Measurements from ENCODE around the gene IVL.

The IVL gene, protein sequence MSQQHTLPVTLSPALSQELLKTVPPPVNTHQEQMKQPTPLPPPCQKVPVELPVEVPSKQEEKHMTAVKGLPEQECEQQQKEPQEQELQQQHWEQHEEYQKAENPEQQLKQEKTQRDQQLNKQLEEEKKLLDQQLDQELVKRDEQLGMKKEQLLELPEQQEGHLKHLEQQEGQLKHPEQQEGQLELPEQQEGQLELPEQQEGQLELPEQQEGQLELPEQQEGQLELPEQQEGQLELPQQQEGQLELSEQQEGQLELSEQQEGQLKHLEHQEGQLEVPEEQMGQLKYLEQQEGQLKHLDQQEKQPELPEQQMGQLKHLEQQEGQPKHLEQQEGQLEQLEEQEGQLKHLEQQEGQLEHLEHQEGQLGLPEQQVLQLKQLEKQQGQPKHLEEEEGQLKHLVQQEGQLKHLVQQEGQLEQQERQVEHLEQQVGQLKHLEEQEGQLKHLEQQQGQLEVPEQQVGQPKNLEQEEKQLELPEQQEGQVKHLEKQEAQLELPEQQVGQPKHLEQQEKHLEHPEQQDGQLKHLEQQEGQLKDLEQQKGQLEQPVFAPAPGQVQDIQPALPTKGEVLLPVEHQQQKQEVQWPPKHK

DNA sequence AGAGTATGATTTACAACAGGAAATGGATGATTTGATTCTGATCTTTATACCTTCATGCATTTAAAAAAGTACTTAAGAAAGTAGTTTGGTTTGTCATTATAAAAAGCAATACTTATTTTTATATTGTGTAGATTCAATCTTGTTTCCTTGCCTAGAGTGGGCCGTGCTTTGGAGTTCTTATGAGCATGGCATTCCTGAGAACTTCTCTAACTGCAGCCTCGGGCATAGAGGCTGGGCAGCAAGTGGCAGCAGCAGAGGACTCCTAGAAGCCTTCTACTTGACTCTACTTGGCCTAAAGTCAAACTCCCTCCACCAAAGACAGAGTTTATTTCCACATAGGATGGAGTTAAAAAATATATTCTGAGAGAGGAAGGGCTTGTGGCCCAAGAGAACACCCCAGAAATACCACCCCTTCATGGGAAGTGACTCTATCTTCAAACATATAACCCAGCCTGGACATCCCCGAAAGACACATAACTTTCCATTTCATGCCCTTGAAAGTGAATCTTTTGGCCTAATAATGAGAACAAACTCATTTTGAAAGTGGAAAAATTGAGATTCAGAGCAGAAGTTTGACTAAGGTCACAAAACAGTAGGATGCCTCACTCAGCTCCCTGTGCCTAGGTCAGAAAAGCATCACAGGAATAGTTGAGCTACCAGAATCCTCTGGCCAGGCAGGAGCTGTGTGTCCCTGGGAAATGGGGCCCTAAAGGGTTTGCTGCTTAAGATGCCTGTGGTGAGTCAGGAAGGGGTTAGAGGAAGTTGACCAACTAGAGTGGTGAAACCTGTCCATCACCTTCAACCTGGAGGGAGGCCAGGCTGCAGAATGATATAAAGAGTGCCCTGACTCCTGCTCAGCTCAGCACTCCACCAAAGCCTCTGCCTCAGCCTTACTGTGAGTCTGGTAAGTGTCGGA, at the start of gene IVL:
IVL (plus strand) TSS at position 861 of the 916 bp plus-strand sequence. CDS start 1,252 bp downstream, outside the sequence.
- DNase-seq (ENCODE audit: low read depth in 2 of 2), result no peak

DNA sequence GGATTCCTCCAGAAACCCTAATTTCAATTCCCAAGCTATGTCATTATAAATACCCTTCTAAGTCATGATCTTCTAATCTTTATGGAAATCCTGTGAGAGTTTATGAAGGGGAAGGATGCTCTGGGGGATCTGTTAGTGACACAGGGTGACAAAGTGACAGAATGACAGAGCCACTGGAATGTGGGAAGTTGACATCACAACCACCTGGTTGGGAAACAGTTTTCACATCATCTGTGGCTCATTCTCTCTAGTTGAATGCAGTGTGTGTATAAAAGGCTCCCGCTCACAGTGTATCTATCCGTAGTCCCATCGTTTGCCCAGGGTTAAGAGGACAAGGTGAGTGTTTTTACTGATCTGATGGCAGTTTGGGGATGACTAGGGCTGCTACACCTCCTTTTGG, 48.6 kb upstream of the IVL start, which contains the start of gene LCE7A:
LCE7A (plus strand) TSS at position 301 of the 400 bp plus-strand sequence. CDS start 702 bp downstream, outside the sequence.
- DNase-seq (ENCODE audit: low read depth in 2 of 2), result no peak

- DNase-seq (ENCODE audit: low read depth in 2 of 2), result no peak
These were observed 48.2 kb upstream of the IVL start for GRCh38 chr1:152860129-152860528.

DNA sequence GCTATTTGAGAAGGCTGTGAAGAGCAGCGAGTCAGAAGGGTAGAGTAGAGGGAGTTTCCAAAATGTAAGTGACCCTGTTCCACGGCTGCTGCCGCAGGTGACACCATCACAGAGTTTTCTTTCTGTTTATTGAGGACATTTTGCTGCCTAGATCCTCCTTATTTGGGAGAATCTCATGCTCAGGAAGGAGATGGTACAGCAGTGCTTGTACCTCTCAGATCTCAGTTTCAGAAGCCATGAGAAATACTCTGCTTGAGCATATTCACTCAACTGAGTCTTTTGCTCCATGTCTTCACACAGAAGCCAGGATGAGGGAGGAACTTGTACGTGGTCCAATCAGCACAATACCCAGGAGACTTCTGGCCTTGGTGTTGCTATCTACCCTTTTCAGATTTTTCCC, 47.0 kb upstream of the IVL start:
- no peak for DNase-seq (ENCODE audit: low read depth in 2 of 2)

DNA sequence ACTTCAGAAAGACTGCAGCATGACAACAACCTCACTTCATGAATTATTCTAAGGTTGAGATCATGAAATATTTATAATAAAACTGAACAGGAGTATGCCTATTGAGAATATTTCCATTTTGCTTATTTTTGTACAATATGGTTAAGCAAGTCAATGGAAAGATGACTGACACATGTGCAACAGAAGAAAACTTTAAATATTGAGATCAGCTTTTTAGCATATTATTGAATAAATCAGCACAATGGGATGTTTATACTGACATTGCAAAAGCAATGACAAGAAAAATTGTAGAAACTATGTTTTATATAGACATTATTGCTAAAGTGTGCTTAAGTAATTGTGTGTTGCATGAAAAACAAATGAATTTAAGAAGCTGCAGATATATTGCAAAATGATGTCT, 43.9 kb upstream of the IVL start:
- no peak for DNase-seq (ENCODE audit: low read depth in 2 of 2)

DNA sequence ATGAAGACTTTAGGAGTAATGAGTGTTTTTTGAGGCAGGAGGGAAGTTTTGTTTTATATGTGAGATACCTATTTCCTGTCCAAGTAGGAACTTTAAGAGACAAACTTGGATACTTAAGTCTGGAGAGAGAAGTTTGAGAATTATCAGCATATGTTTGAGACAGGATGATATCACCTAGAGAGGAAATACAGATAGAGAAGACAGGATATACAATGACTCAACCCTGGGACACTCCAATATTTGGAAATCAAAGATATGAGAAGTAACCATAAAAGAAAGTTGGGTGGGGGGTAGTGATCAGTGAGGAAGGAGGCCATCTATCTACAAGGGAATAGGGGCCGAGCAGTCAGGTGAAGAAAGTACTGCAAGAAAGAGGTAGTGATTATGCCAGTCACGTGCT, 42.0 kb upstream of the IVL start:
- no peak for DNase-seq (ENCODE audit: low read depth in 2 of 2)

DNA sequence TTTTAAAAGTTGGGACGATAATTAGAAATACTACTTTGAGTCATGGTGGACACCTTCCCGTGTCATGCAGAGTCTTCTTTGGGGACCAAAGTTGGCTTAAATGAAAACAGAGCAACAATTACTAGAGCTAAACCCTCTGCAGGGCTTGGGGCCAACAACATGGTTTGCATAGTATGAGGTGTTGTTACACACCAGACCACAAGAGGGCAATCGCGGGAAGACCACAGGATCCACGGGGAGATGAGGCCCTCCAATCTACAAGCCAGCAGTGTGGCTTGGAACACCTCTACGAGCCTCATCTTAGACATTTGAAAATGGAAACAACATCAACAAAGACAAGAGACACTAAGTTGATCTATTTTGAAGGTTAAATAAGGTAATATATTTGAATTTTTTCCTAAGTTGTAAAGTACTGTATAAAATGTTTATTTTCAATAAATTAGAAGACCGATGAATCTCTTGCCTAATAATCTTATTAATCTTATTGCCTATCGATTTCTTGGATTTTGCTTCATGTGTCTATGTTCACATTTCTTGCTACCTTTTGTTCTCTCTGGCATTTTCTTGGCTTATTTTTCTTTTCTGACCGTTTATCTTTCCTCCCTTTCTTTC, 38.4 kb upstream of the IVL start:
- DNase-seq (ENCODE audit: low read depth in 2 of 2), result peak; percentile 9 to 24

- DNase-seq (ENCODE audit: low read depth in 2 of 2), result no peak
These were observed 37.3 kb upstream of the IVL start for GRCh38 chr1:152870831-152871730.

GRCh38 chr1:152871731-152872126, 36.6 kb upstream of the IVL start:
- no peak for DNase-seq (ENCODE audit: low read depth in 2 of 2)

DNA sequence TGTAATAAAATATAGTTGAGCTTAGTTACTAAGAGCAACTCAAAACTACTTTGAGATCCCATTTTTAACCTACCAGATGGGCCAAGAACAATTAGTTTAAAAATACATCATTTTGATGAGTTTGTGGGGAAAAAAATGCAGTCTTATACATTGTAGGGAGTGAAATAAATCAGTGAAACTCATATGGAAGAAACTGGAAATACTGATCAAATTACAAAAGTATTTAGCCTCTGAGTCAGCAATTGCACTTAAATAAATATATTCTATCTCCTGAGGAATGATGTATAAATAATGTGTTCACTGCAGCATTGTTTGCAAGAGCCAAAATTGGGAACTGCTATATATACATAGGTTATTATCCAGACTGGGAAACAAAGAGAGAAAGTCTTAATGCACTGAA, 34.9 kb upstream of the IVL start:
- no peak for DNase-seq (ENCODE audit: low read depth in 2 of 2)

- no peak for DNase-seq (ENCODE audit: low read depth in 2 of 2)
These were observed 31.5 kb upstream of the IVL start for GRCh38 chr1:152876827-152877226.

- DNase-seq (ENCODE audit: low read depth in 2 of 2), result no peak
These were observed 30.3 kb upstream of the IVL start, which contains the start of gene SMCP for GRCh38 chr1:152878042-152878441. TSS of gene SMCP (plus strand) at chr1:152878322. CDS start at chr1:152884423, 6,101 bp downstream.

GRCh38 chr1:152879559-152880198, 28.7 kb upstream of the IVL start:
- DNase-seq (ENCODE audit: low read depth in 2 of 2), result no peak

- DNase-seq (ENCODE audit: low read depth in 2 of 2), result no peak
These were observed 28.0 kb upstream of the IVL start for GRCh38 chr1:152880316-152880715.

DNA sequence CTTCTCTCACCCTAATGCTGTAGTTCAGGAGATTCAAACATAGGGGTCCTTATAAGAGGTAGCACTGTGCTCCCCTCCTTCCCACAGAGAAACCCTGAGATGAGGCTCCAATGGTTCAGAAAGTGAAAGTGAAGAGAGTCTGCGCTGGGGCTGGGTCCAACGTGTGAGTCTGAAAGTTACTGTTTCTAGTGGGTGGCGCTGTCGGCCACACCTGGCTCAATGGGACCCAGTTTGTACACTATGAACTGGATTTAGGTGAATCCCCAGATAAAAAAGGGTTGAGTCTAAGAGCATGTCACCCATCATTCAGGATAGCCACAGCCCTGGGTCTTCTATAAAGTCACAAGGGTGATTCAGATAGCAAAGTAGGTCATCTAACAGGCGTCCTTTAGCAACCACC, 27.4 kb upstream of the IVL start:
- DNase-seq (ENCODE audit: low read depth in 2 of 2), result no peak

DNA sequence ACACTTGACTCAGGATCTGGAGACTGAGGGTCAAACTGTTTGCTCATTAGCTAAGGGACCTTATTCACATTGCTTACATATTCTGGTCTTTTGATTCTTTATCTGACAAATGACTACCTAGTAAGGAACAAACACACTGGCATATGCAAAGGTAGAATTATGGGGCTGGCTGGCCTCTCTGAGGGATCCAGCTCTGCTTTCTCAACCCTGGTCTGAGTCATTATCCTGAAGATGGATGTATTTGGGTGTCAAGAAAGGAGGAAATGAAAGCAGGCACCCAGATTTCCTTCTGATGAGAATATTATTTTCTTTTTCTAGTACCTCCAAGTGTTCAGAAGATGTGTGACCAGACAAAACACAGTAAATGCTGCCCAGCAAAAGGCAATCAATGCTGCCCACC, 24.3 kb upstream of the IVL start:
- no peak for DNase-seq (ENCODE audit: low read depth in 2 of 2)

- DNase-seq (ENCODE audit: low read depth in 2 of 2), result no peak
These were observed 23.8 kb upstream of the IVL start for GRCh38 chr1:152884506-152884905.

GRCh38 chr1:152884966-152885624, 23.3 kb upstream of the IVL start:
- DNase-seq (ENCODE audit: low read depth in 2 of 2), result no peak

GRCh38 chr1:152886085-152886484, 22.3 kb upstream of the IVL start:
- DNase-seq (ENCODE audit: low read depth in 2 of 2), result no peak
